ENCODE results near the gene IGFBP2.

DNA sequence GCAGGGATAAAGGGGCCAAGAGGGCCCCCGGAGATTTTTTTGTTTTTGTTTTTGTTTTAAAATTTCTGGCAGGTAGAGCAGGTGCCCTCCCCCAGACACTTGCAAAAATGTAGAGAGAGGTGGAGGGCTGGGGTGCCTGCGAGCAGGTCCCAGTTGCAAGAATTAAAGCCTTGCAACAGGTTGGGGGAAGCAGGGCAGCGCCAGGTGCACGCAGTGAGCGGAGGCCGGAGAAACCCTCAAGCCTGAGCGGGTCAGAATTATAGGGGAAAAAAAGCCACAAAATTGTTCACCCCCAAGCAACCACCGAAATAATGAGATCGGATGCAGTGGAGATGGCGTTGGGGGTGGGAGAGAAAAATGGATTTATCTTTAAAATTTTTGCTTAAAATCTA, 61.6 kb downstream of the IGFBP2 start:
- no peak for TF ChIP-seq POLR2A (IDR thresholded peaks at IDR 0.05; ENCODE audit: control extremely low read depth in 1 of 2, low read depth in 2 of 2, low read length in 2 of 2)
- TF ChIP-seq, protein P1, sequence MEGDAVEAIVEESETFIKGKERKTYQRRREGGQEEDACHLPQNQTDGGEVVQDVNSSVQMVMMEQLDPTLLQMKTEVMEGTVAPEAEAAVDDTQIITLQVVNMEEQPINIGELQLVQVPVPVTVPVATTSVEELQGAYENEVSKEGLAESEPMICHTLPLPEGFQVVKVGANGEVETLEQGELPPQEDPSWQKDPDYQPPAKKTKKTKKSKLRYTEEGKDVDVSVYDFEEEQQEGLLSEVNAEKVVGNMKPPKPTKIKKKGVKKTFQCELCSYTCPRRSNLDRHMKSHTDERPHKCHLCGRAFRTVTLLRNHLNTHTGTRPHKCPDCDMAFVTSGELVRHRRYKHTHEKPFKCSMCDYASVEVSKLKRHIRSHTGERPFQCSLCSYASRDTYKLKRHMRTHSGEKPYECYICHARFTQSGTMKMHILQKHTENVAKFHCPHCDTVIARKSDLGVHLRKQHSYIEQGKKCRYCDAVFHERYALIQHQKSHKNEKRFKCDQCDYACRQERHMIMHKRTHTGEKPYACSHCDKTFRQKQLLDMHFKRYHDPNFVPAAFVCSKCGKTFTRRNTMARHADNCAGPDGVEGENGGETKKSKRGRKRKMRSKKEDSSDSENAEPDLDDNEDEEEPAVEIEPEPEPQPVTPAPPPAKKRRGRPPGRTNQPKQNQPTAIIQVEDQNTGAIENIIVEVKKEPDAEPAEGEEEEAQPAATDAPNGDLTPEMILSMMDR (IDR thresholded peaks at IDR 0.05; ENCODE audit: control extremely low read depth in 1 of 3, insufficient read depth in 1 of 3, low read depth in 1 of 3, low read length in 3 of 3) = no peak
- TF ChIP-seq, protein P2, sequence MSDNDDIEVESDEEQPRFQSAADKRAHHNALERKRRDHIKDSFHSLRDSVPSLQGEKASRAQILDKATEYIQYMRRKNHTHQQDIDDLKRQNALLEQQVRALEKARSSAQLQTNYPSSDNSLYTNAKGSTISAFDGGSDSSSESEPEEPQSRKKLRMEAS (IDR thresholded peaks at IDR 0.05) = no peak
- TF ChIP-seq, protein P3, sequence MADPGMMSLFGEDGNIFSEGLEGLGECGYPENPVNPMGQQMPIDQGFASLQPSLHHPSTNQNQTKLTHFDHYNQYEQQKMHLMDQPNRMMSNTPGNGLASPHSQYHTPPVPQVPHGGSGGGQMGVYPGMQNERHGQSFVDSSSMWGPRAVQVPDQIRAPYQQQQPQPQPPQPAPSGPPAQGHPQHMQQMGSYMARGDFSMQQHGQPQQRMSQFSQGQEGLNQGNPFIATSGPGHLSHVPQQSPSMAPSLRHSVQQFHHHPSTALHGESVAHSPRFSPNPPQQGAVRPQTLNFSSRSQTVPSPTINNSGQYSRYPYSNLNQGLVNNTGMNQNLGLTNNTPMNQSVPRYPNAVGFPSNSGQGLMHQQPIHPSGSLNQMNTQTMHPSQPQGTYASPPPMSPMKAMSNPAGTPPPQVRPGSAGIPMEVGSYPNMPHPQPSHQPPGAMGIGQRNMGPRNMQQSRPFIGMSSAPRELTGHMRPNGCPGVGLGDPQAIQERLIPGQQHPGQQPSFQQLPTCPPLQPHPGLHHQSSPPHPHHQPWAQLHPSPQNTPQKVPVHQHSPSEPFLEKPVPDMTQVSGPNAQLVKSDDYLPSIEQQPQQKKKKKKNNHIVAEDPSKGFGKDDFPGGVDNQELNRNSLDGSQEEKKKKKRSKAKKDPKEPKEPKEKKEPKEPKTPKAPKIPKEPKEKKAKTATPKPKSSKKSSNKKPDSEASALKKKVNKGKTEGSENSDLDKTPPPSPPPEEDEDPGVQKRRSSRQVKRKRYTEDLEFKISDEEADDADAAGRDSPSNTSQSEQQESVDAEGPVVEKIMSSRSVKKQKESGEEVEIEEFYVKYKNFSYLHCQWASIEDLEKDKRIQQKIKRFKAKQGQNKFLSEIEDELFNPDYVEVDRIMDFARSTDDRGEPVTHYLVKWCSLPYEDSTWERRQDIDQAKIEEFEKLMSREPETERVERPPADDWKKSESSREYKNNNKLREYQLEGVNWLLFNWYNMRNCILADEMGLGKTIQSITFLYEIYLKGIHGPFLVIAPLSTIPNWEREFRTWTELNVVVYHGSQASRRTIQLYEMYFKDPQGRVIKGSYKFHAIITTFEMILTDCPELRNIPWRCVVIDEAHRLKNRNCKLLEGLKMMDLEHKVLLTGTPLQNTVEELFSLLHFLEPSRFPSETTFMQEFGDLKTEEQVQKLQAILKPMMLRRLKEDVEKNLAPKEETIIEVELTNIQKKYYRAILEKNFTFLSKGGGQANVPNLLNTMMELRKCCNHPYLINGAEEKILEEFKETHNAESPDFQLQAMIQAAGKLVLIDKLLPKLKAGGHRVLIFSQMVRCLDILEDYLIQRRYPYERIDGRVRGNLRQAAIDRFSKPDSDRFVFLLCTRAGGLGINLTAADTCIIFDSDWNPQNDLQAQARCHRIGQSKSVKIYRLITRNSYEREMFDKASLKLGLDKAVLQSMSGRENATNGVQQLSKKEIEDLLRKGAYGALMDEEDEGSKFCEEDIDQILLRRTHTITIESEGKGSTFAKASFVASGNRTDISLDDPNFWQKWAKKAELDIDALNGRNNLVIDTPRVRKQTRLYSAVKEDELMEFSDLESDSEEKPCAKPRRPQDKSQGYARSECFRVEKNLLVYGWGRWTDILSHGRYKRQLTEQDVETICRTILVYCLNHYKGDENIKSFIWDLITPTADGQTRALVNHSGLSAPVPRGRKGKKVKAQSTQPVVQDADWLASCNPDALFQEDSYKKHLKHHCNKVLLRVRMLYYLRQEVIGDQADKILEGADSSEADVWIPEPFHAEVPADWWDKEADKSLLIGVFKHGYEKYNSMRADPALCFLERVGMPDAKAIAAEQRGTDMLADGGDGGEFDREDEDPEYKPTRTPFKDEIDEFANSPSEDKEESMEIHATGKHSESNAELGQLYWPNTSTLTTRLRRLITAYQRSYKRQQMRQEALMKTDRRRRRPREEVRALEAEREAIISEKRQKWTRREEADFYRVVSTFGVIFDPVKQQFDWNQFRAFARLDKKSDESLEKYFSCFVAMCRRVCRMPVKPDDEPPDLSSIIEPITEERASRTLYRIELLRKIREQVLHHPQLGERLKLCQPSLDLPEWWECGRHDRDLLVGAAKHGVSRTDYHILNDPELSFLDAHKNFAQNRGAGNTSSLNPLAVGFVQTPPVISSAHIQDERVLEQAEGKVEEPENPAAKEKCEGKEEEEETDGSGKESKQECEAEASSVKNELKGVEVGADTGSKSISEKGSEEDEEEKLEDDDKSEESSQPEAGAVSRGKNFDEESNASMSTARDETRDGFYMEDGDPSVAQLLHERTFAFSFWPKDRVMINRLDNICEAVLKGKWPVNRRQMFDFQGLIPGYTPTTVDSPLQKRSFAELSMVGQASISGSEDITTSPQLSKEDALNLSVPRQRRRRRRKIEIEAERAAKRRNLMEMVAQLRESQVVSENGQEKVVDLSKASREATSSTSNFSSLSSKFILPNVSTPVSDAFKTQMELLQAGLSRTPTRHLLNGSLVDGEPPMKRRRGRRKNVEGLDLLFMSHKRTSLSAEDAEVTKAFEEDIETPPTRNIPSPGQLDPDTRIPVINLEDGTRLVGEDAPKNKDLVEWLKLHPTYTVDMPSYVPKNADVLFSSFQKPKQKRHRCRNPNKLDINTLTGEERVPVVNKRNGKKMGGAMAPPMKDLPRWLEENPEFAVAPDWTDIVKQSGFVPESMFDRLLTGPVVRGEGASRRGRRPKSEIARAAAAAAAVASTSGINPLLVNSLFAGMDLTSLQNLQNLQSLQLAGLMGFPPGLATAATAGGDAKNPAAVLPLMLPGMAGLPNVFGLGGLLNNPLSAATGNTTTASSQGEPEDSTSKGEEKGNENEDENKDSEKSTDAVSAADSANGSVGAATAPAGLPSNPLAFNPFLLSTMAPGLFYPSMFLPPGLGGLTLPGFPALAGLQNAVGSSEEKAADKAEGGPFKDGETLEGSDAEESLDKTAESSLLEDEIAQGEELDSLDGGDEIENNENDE (IDR thresholded peaks at IDR 0.05; ENCODE audit: insufficient replicate concordance, low read length) = no peak
- TF ChIP-seq TAF1 (IDR thresholded peaks at IDR 0.05; ENCODE audit: low read depth, low read length) = no peak
- no peak for TF ChIP-seq CTBP2 (IDR thresholded peaks at IDR 0.05; ENCODE audit: borderline replicate concordance, insufficient read depth, insufficient read length, low read length)
- TF ChIP-seq EGR1 (IDR thresholded peaks at IDR 0.05; ENCODE audit: borderline replicate concordance, low read depth, low read length) = no peak
- TF ChIP-seq RFX5 (IDR thresholded peaks at IDR 0.05; ENCODE audit: borderline replicate concordance, low read depth, low read length) = no peak
- no peak for TF ChIP-seq YY1 (IDR thresholded peaks at IDR 0.05; ENCODE audit: low read depth, low read length)
- TF ChIP-seq, protein P4, sequence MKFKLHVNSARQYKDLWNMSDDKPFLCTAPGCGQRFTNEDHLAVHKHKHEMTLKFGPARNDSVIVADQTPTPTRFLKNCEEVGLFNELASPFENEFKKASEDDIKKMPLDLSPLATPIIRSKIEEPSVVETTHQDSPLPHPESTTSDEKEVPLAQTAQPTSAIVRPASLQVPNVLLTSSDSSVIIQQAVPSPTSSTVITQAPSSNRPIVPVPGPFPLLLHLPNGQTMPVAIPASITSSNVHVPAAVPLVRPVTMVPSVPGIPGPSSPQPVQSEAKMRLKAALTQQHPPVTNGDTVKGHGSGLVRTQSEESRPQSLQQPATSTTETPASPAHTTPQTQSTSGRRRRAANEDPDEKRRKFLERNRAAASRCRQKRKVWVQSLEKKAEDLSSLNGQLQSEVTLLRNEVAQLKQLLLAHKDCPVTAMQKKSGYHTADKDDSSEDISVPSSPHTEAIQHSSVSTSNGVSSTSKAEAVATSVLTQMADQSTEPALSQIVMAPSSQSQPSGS (IDR thresholded peaks at IDR 0.05; ENCODE audit: low read length) = no peak

Measured in H1 (cell line).